CD4-positive, alpha-beta T cell treated with Interferon gamma for 1 hour (primary cell): ENCODE data around the gene CHIA.

ENCODE experiments used
- DNase-seq: peaks from one replicate; pipeline ENCODE4 v3.0.0-alpha.2; 2020

Gene CHIA

DNA sequence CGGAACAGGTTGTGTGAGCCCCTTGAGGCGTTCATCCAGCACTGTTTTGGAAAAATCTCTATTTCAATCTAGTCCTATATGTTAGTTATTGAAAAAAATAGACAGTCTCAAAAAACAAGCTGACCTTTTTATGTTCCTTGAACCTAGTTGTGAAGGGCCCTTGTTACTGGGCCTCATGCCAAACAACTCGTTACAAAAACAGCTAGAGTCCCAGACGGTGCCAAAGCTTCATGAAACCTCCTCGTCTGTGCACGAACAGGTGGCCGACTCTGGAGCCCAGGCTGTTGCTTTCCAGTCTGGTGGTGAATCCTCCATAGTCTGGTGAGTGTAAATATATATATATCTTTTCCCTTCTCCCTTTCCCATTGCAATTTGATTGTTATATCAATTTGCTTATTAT is at the start of gene CHIA:
TSS of gene CHIA (plus strand) at position 222 of the 400 bp plus-strand sequence. CDS start 19,617 bp downstream, outside the sequence.
- DNase-seq = no peak

DNA sequence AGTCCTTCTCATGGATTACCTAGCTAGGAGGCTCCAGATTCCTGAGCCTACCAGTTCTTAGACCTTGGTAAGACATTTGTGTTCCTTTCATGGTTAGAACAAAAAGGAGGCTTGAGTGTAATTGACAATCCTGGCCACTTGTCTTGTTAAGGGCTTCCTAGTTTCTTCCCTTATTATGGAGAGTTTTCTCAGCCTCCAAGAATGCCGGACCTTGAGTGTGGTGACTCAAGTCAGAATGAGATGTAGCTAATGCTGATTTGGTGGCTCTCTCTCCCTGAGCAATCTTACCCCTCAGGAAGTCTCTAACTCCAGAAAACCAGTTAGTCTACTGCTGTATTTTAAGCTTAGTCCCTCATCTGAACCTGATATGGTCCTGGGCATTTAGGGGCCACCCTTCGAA is 48.9 kb upstream of the CHIA start:
- DNase-seq = no peak

DNA sequence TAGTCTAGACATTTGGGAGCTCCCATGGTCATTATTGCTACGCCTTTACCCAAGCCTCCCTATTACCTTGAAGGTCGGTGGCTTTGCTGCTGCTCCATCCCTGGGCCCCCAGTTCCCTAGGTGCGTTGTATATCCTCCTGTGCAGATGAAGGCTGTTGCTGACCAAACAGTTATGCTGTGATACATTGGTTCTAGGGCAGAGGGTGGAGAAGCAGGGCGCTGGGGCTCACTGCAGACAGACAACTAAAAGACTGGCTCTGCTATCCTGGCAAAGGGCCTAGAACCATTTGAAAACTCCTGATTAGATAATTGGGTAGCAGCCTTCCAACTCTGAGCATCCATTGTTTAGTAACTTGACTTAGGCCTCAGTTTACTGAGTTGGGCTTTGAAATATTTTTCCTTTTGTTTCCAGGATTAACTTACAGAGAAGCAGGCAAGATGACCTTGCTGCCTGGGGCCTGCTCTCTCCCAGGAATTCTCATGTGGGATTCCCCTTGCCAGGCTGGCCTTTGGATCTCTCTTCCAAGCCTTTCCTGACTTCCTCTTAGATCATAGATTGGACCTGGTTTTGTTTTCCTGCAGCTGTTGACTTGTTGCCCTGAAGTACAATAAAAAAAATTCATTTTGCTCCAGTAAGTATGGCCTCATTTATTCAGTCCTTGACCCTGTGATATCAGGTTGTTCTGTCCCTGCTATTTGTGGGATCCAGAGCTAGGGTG is 47.7 kb upstream of the CHIA start:
- no peak for DNase-seq

DNA sequence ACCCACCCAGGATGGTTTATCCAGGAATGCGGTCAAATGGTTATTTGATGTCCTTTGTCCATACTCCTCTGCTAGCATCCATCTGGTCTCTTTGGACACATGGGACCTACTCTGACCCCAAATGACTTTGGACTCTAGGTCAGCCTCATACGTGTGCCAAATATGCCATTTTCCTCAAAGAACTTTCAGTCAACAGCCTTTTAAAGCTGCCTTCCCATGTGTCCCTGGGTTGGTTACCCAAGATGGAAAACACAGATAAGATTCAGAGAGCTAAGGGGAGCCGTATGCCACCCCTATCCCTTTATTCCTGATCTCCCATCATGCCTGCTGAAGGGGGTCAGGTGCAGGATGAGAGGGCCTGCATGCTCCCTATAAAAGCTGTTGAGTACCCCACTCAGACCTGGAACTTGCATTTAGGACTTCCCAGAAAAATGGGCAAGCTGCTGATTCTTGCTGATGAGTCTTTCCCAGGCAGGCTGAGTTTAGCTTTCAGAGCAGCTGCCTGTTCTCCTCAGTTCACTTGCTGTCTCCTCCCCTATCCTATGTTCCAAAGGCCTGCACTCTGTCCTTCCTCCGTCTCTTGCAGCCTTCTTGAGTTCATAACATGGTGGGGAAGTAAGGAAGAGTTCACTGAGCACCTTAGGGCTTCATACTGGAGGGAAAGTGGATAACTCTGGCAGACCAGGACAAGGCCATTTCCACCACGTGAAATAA is 43.4 kb upstream of the CHIA start:
- no peak for DNase-seq

DNA sequence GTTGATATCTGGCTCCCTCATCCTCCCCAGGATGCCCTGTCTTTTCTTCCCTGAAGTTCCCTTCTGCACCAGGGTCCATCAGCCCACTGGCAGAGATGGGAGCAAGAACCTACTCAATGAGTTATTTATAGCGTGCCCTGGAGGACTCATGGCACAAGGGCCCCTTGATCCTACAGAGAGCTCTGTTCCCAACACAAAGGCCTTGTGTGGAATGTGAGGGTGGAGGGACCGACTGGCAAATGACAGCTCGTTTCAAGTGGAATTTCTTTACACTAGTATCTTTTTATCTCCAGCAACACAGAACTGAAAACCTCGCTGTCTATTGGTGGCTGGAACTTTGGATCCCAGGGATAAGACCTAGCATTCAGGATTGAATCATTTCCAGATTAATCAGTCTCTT is 40.7 kb upstream of the CHIA start:
- DNase-seq = no peak

DNA sequence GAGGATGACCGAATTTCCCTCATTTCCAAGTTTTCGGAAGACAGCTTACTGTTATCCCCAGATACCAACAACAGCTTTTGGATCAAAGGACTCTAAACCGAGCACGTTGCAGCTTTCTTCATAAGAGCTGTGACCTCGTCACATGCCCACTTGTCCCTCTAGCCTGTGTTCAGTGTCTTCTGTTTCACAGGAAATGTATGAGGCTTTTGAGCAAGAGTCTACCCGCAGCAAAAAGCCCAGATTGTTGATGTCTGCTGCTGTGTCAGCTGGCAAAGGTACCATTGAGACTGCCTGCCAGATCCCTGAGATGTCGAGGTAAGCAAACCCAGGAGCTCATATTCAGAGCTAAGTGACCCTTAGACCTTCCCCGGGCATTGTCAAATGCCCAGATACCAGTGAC is 39.1 kb upstream of the CHIA start:
- no peak for DNase-seq

DNA sequence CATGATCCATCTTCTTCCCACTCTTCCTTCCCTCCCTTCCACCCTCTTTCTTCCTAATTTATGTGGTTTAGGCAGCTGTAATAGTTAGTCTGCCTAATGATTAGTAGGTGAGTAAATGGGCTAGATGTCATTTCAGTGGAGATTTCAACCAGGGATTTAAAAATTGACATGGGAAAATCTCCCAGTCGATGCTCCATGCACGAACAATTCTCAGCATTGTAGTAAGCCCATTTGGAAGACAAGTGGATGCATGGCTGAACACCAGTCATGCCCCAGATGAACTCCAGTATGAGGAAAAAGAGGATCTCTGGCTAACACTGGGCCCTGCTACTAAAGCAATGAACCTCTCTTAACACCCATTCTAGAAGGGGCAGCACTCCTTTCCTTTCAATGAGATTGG is 37.9 kb upstream of the CHIA start:
- DNase-seq = no peak

DNA sequence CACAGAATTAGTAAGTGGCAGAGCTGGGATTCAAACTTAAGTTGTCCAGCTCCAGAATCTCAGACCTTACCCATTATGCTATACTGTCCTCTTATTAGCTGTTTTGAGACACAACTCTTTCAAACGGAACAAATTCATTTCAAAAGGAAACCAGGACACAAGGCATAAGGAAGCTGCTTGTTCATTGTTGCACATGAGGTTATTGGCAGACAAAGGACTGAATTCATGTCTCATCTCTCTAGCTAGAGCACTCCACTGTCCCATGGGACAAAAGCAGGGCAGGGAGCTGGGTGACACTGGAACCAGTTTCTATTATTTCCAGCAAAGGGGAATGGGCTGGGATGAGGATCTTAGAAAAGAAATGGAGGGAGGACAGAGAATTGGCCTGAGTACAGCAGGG is 36.8 kb upstream of the CHIA start:
- DNase-seq = no peak

DNA sequence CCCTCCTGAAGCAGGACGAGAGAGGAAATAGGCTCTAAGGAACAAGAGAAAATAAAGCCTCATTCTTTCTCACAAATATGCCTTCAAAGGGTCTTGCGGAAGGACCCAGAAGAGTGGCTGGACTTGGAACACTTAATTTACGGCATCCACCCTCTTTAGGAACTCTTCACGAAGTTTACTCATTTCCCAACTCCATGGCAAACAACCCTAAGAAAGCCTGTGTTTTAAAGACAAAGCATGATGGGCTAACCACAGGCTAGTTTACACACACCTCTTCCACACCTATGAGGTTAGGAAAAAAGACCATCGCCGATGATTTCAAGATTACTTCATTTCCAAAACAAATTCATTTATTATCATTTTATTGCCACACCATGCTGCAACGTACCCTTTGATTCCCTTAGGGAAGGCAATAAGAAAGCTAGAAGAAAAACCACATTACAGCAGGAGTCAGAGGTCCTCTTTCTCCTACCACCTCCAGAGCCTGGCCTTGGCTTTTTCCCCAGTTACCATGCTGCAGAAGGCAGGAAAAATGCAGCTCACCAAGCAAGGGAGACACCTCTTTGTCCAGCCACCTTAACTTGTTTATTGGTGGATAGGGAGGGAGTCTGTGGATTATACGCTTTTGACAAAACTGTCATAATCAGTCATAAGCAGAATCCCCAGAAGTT is 33.5 kb upstream of the CHIA start:
- no peak for DNase-seq

DNA sequence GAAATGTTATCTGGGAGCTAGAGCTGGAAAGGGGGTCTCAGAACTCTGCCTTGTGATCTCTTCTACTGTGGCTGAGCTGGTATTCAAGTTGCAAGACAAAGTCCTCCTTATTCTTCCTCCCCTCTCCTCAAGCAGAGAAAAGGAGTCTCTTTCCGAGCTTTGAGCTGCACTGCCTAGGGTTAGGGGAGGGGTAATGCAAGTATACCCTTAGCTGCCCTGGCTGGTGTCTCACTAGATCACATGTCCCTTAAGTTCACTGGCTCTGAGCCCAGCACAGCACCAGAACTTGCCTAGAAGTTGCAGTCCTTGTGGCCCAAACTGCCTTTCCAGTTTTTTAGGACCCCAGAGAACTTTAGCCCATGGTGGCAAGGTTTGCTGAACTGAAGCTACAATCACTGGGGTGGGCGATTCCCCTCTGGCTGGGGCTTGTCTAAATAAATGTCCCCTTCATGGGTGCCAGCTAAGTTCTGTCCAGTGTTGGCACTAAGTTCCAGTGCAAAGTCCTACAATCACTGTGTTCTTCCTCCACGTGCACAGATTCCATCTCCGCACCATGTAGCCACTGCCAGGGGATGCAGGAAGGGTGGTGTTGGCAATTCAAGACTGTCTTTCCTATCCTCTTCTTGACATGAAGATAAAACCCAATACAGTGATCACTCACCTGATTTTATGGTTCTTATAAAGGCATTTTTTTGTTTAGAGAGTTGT is 22.7 kb upstream of the CHIA start:
- no peak for DNase-seq

DNA sequence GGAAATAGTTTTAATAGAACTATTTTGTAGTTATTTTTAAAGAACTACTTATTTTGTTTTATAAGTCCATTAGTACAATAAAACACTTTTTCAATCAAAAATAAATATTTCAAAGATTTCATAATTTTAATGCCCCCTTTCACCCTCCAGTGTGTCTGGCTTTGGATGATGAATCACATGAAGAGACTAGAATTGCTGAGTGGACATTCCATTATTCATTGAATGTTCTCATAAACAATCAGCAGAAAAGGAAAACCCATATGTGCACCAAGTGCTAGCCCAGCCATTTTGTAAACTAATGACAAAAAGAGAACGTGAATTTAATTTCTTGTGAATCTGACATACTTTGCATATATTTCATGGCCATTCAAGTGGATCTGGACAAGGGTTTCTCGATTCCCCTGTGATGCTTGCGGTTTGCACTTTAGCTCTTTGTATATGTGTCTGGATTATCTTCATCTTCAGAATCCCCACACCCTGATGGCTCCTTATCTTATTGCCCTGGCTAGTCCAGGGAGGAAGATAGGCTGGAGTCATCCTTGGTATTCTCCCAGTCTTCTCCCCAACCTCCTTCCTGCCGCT is 20.7 kb upstream of the CHIA start:
- DNase-seq = no peak

DNA sequence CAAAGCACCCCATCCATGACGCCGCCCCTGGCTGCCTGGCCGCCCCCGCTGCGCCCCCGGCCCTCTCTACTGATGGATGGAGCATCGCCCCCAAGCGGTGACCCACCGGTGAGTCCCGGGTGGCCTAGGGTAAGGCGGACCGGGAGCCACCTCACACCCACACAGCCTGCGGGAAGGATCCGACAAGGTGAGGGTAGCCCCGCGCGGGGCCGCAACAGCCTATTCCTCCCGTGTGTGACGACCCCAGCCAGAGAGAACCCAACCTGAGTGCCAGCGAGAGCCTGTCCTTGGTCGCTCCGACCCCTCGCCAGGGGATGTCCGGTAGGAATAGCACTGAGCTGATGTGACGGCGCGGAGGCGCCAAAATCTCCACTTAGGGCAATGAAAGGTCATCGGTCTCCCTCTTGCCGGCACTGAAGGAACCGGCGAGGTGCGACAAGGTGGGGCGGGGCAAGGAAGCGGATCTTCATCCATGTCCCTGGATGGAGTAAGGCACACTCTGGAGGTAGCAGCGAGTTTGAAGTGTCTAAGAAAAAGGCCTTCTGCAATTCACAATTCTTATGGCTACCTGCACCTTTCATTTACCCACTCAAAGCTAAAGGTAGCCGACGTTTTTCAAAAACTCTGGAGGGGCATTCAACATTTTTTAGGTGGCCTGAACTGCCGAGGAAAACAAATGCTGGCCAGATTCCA is 19.7 kb upstream of the CHIA start:
- DNase-seq = no peak

DNA sequence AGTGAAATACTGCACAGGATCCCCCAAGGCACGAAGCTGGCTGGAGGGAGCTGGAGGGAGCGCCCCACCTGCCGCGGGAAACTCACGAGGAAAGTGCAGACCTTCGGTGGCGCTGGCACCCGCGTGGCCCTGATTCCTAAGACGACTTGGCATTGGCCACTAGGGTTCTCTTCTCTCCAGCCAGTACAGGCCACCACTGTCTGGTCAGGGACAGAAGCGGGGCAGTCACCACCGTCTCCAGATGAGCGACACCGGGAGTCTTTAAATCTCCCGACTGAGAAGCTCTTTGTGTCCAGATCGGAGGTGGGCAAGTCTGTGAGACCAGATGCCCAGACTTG is 19.2 kb upstream of the CHIA start:
- no peak for DNase-seq

DNA sequence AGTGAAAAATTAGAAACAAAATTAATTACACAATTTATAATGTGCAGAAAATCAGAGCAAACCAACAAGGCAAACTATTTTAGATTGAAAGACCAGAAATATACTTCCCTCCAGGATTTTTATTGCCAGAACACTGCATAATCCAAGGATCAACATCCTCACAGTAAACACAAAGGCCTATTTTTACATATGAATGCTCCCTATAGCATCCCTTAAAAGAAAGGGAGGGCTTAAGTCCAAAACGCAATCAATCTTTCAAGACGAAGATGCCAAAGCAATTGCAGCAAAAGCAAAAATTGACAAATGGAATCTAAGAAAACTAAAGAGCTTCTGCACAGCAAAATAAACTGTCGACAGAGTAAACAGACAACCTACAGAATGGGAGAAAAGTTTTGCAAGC is 18.6 kb upstream of the CHIA start:
- DNase-seq = no peak

DNA sequence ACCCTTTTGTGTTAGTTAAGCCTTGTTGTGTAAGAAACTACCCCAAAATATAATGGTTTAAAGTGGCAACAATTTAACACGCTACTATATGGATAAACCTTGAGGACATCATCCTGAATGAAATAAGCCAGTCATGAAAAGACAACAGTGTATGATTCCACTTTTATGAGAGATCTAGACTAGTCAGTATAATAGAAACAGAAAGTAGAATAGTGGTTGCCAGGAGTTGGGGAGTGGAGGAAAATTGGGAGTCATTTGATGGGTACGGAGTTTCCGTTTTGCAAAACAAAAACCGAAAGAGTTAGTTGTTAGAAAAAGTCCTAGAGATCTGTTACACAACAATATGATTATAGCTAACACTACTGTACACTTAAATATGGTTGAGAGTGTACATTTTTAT is 16.0 kb upstream of the CHIA start:
- DNase-seq = no peak

DNA sequence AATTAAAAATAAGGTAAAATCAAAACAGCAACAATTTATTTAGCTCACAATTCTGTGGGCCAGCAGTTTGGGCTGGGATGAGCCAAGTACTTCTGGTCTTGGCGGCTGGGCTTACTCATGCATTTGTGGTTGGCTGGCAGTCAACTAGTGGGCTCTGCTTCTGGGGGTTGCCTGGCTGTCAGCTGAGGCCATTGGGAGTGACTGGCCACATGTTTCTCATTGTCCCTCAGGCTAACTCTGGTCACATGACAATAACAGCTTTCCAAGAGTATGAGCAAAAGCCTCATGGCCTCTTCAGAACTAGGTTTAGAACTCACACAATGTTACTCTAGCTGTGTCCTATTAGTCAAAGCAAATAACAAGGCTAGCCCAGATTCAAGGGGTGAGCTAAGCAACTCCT is 15.6 kb upstream of the CHIA start:
- DNase-seq = no peak

DNA sequence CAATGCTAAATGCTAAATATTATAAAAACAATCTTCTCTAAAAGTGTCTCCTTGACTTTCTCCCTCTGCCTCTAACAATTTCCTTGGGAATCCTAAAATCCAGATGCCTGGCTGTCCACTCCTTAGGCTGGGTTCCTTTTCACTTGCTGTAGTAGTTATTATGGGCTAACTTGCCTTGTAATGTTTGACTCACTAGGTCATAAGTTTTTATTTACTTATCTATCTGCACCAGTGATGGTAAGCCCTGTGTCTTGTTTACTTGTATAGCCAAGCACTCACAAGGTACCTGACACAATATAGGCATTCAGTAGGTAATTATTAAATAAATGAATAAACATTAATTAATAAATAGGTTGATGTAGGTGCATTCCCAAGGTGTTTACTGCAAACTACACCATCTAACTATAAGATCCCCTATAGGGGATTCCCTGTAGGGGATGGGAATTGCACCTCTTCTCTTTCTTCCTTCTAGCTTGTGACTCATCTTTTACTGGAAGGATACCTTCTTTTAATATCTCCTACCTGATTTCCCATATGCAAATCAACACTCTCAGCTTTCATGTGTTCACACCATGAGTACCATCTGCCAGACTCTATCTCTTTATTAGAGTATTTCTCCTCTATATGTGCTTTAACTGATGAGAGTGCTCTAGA is 14.7 kb upstream of the CHIA start:
- DNase-seq = no peak

DNA sequence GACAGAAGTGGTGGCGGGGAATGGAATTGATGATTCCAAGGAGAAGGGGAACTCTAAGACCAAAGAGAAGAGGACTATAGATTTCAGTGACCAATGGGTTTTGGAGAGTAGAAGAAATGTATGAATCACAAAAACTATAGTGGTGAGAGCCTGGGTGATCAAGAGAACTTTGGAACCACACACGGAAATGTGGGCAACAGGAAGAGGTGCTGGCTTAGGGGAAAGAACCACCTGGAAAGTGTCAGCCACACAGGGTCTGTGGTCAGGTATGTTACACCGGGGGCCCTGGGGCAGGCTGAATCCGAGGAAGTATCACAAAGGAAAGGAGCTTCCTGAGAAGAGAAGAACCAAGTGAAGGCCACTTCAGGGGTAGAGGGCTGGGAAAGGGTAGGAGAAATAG is 11.5 kb upstream of the CHIA start:
- no peak for DNase-seq

DNA sequence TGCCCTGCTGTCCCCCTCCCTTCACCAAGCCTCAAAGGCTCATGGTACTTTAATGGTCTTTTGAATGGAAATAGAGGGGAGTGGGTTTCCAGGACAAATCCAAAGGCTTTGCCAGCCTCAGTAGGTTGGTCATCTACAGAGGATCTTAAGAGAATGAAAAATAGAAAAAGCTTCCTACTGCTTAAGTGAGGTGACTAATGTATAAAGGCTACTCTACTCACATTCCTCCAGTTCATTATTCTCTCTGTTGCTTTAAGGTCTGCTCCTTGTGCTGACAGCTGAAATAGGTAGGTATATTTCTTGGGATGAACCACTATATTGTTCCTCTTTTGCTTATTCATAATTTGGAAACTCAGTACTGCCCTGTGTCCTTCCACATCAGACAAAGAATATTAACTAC is 10.4 kb upstream of the CHIA start:
- no peak for DNase-seq

DNA sequence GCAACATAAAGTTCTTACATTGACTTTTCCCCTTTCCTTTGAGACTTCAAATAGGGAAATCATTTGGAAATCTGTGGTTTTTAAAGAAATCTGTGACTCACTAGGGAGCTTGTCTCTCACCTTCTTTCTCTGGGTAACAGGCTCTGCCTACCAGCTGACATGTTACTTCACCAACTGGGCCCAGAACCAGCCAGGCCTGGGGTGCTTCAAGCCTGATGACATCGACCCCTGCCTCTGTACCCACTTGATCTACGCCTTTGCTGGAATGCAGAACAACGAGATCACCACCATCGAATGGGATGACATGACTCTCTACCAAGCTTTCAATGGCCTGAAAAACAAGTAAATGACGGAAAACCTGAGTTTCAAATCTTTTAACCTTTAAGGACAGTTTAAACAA is 9.2 kb upstream of the CHIA start:
- DNase-seq = no peak

DNA sequence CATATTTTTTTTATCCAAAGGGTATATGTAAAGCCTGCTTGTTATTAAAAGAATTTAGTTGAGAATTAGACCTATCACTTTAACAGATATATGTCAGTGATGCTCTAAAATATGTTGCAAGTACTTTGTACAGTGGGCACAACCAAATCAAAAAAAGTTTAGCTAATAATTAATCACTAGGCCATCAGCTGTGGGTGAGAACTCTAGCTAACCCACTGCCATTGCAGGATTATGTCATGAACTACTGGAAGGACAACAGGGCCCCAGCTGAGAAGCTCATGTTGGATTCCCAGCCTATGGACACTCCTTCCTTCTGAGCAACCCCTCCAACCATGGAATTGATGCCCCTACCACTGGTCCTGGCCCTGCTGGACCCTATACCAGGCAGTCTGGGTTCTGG is 6.8 kb upstream of the CHIA start:
- DNase-seq = no peak

DNA sequence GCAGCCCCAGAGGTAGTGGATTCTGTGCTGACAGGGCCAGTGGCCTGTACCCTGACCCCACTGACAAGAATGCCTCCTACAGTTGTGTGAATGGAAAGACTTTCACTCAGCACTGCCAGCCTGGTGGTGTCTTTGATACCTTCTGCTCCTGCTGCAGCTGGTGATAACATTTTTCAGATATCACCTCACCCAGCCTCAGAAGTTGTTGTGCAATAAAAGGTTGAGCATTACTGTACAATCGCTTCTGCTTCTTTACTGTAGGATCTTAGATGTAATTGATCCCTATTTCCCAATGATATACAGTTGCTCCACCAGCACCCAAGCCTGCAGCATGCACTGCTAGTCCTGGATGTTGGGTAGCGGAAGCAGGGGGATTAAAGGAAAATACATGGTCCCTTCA is 4.8 kb upstream of the CHIA start:
- DNase-seq = no peak
